WTC11 (cell line): ENCODE results near the gene RPL13. TPM values are rescaled to one million over a fixed set of nuclear protein-coding genes. Genes with fewer than 3 reads are reported as not detected.

Source experiments
- ATAC-seq: fragments of 200-7000 bp; cut with Tn5 transposase; 2 replicates; pipeline ENCODE4 v1.10.0; 2021; ENCODE audit warnings: mild to moderate bottlenecking, moderate library complexity
- CTCF ChIA-PET: fragments of 300-600 bp; sonication (Branson Sonifier 250); formaldehyde crosslinking; loops from one replicate; lab custom pipeline; 2021; ENCODE audit warnings: antibody characterized with exemption; lab: Charles Lee
- POLR2A ChIA-PET: fragments of 350-600 bp; sonication (Branson Sonifier 250); formaldehyde crosslinking; loops from one replicate; lab custom pipeline; 2021; ENCODE audit warnings: antibody characterized with exemption; lab: Charles Lee
- DNase-seq: peaks from one replicate; pipeline ENCODE4 v3.0.0; 2021; ENCODE audit warnings: low spot score
- H3K27ac Mint-ChIP-seq: 2 replicates; pipeline ENCODE4 v1.8.0; 2021; ENCODE audit warnings: mixed read lengths
- H3K27me3 Mint-ChIP-seq: 2 replicates; pipeline ENCODE4 v1.8.0; 2021; ENCODE audit warnings: low read depth, mild to moderate bottlenecking, moderate library complexity, mixed read lengths
- H3K36me3 Mint-ChIP-seq: 2 replicates; pipeline ENCODE4 v1.8.0; 2021; ENCODE audit warnings: mixed read lengths
- H3K4me1 Mint-ChIP-seq: 2 replicates; pipeline ENCODE4 v1.8.0; 2022; ENCODE audit warnings: mixed read lengths
- H3K4me3 Mint-ChIP-seq: 2 replicates; pipeline ENCODE4 v1.8.0; 2021; ENCODE audit warnings: mild to moderate bottlenecking, moderate library complexity, mixed read lengths
- H3K9me3 Mint-ChIP-seq: 2 replicates; pipeline ENCODE4 v1.8.0; 2021; ENCODE audit warnings: mixed read lengths
- ATF1 ChIP-seq: sonication (generic); formaldehyde crosslinking; IDR thresholded peaks from 2 replicates; pipeline ENCODE4 v1.8.1; 2023; ENCODE audit warnings: mild to moderate bottlenecking, moderate library complexity, missing genetic modification reagents
- ATF6 ChIP-seq: sonication (generic); formaldehyde crosslinking; IDR thresholded peaks from 2 replicates; pipeline ENCODE4 v1.8.1; 2023; ENCODE audit warnings: mild to moderate bottlenecking, missing genetic modification reagents
- CBFB ChIP-seq: sonication (generic); formaldehyde crosslinking; IDR thresholded peaks from 2 replicates; pipeline ENCODE4 v1.8.1; 2022; ENCODE audit warnings: mild to moderate bottlenecking, low read depth, missing genetic modification reagents
- CREM ChIP-seq: sonication (generic); formaldehyde crosslinking; IDR thresholded peaks from 2 replicates; pipeline ENCODE4 v1.8.1; 2022; ENCODE audit warnings: mild to moderate bottlenecking, missing genetic modification reagents, moderate library complexity
- E2F4 ChIP-seq: sonication (generic); formaldehyde crosslinking; IDR thresholded peaks from 2 replicates; pipeline ENCODE4 v1.8.1; 2022; ENCODE audit warnings: low read depth, mild to moderate bottlenecking, moderate library complexity, missing genetic modification reagents, borderline replicate concordance
- E2F5 ChIP-seq: sonication (generic); formaldehyde crosslinking; IDR thresholded peaks from 2 replicates; pipeline ENCODE4 v1.8.1; 2022; ENCODE audit warnings: mild to moderate bottlenecking, moderate library complexity, missing genetic modification reagents
- FOXJ3 ChIP-seq: sonication (generic); formaldehyde crosslinking; IDR thresholded peaks from 2 replicates; pipeline ENCODE4 v1.9.0; 2021; ENCODE audit warnings: missing genetic modification reagents, mild to moderate bottlenecking, borderline replicate concordance
- GTF2I ChIP-seq: fragments of 250-450 bp; sonication (Bioruptor Pico); conservative IDR thresholded peaks from 2 replicates; pipeline ENCODE4 v1.4.0; 2021; ENCODE audit warnings: mild to moderate bottlenecking
- HMGXB4 ChIP-seq: sonication (generic); formaldehyde crosslinking; IDR thresholded peaks from 2 replicates; pipeline ENCODE4 v1.8.1; 2023; ENCODE audit warnings: mild to moderate bottlenecking, moderate library complexity, missing genetic modification reagents
- MLX ChIP-seq: sonication (generic); formaldehyde crosslinking; IDR thresholded peaks from 2 replicates; pipeline ENCODE4 v1.8.1; 2023; ENCODE audit warnings: mild to moderate bottlenecking, missing genetic modification reagents, moderate library complexity
- MYBL2 ChIP-seq: sonication (generic); formaldehyde crosslinking; IDR thresholded peaks from 2 replicates; pipeline ENCODE4 v1.8.1; 2023; ENCODE audit warnings: mild to moderate bottlenecking, moderate library complexity, missing genetic modification reagents
- NFATC4 ChIP-seq: fragments of 250-450 bp; sonication (Bioruptor Pico); IDR thresholded peaks from 2 replicates; pipeline ENCODE4 v1.9.0; 2021; ENCODE audit warnings: mild to moderate bottlenecking
- NR1H2 ChIP-seq: sonication (generic); formaldehyde crosslinking; IDR thresholded peaks from 2 replicates; pipeline ENCODE4 v1.9.0; 2021; ENCODE audit warnings: mild to moderate bottlenecking, moderate library complexity, missing genetic modification reagents
- PRDM15 ChIP-seq: sonication (generic); formaldehyde crosslinking; IDR thresholded peaks from 2 replicates; pipeline ENCODE4 v1.8.0; 2022; ENCODE audit warnings: missing genetic modification reagents
- RELA ChIP-seq: sonication (generic); formaldehyde crosslinking; IDR thresholded peaks from 2 replicates; pipeline ENCODE4 v1.8.1; 2022; ENCODE audit warnings: missing genetic modification reagents, mild to moderate bottlenecking, borderline replicate concordance
- SMAD3 ChIP-seq: sonication (generic); formaldehyde crosslinking; IDR thresholded peaks from 2 replicates; pipeline ENCODE4 v1.8.0; 2022; ENCODE audit warnings: missing genetic modification reagents, mild to moderate bottlenecking, borderline replicate concordance
- SOX15 ChIP-seq: fragments of 250-450 bp; sonication (Bioruptor Pico); IDR thresholded peaks from 2 replicates; pipeline ENCODE4 v1.9.0; 2021; ENCODE audit warnings: mild to moderate bottlenecking
- SP1 ChIP-seq: sonication (generic); formaldehyde crosslinking; conservative IDR thresholded peaks from 2 replicates; pipeline ENCODE4 v1.8.1; 2022; ENCODE audit warnings: missing genetic modification reagents
- TEAD1 ChIP-seq: sonication (generic); formaldehyde crosslinking; IDR thresholded peaks from 2 replicates; pipeline ENCODE4 v1.8.0; 2022; ENCODE audit warnings: mild to moderate bottlenecking, missing genetic modification reagents
- TEAD4 ChIP-seq: sonication (generic); formaldehyde crosslinking; IDR thresholded peaks from 2 replicates; pipeline ENCODE4 v1.8.0; 2022; ENCODE audit warnings: mild to moderate bottlenecking, missing genetic modification reagents
- USF1 ChIP-seq: sonication (generic); formaldehyde crosslinking; IDR thresholded peaks from 2 replicates; pipeline ENCODE4 v1.8.0; 2022; ENCODE audit warnings: mild to moderate bottlenecking, missing genetic modification reagents
- ZBTB43 ChIP-seq: sonication (generic); formaldehyde crosslinking; IDR thresholded peaks from 2 replicates; pipeline ENCODE4 v1.8.1; 2023; ENCODE audit warnings: mild to moderate bottlenecking, missing genetic modification reagents
- ZNF263 ChIP-seq: sonication (generic); formaldehyde crosslinking; IDR thresholded peaks from 2 replicates; pipeline ENCODE4 v1.8.1; 2022; ENCODE audit warnings: low read depth, mild to moderate bottlenecking, moderate library complexity, missing genetic modification reagents
- ZSCAN18 ChIP-seq: fragments of 250-450 bp; sonication (Bioruptor Pico); IDR thresholded peaks from 2 replicates; pipeline ENCODE4 v2.1.2; 2022; ENCODE audit warnings: mild to moderate bottlenecking, moderate library complexity
- total RNA-seq: library from RNA; stranded (reverse); gene quantifications from 3 replicates; pipeline ENCODE4 v1.2.3, GENCODE V29; 2021

Gene RPL13
- total RNA-seq, 1 experiment from 2014 or later, result 2,631 TPM

GRCh38 chr16:89555265-89555664 lies 5.2 kb upstream of the RPL13 start:
- CTCF ChIA-PET, result no interaction called here
- no peak overlapping the region for H3K27ac Mint-ChIP-seq
- peaks cover 36% of the 10 kb centered on the region for H3K36me3 Mint-ChIP-seq
- H3K4me3 Mint-ChIP-seq, result no peak overlapping the region
- DNase-seq (no peak), ATAC-seq (no peak)
- POLR2A ChIA-PET, result interaction anchor here (0.7 kb wide), 1 partner anchor 175 kb away, joined by 4 read pairs; no protein-coding TSS in a partner anchor
- no peaks in the 10 kb centered on the region for H3K9me3 Mint-ChIP-seq
- no peaks in the 10 kb centered on the region; the same call in 1 of the 2 replicates for H3K27me3 Mint-ChIP-seq
- no peak for TF ChIP-seq ATF1 (CRISPR knock-in tag)
- no peak for TF ChIP-seq E2F4
- no peak for TF ChIP-seq FOXJ3 (CRISPR knock-in tag)
- no peak for TF ChIP-seq E2F5
- TF ChIP-seq ZNF263, result no peak
- TF ChIP-seq USF1, result no peak
- TF ChIP-seq GTF2I (CRISPR knock-in tag), result no peak
- no peak for TF ChIP-seq ZBTB43
- no peak for TF ChIP-seq CBFB
- TF ChIP-seq TEAD4, result no peak
- no peak for TF ChIP-seq CREM (CRISPR knock-in tag)
- TF ChIP-seq NR1H2 (CRISPR knock-in tag), result no peak
- no peak for TF ChIP-seq TEAD1 (CRISPR knock-in tag)
- no peak for TF ChIP-seq MLX (CRISPR knock-in tag)
- no peak for TF ChIP-seq SP1 (CRISPR knock-in tag)
- no peak for TF ChIP-seq SMAD3 (CRISPR knock-in tag)
- H3K4me1 Mint-ChIP-seq, result peaks cover 4% of the 10 kb centered on the region

GRCh38 chr16:89555780-89556179 lies 4.7 kb upstream of the RPL13 start:
- no peak overlapping the region; the same call in 1 of the 2 replicates for H3K27ac Mint-ChIP-seq
- no peak for ATAC-seq
- CTCF ChIA-PET, result no interaction called here
- TF ChIP-seq RELA (CRISPR knock-in tag) (no peak), NFATC4 (CRISPR knock-in tag) (no peak), ATF6 (CRISPR knock-in tag) (no peak), PRDM15 (CRISPR knock-in tag) (no peak), HMGXB4 (CRISPR knock-in tag) (no peak), MYBL2 (CRISPR knock-in tag) (no peak), ZSCAN18 (no peak), SOX15 (CRISPR knock-in tag) (no peak), FOXJ3 (CRISPR knock-in tag) (no peak)

More at GRCh38 chr16:89555780-89556179, 4.7 kb upstream of the RPL13 start:
- Mint-ChIP-seq H3K9me3 (no peaks in the 10 kb centered on the region), H3K27me3 (no peaks in the 10 kb centered on the region; the same call in 1 of the 2 replicates), H3K36me3 (peaks cover 34% of the 10 kb centered on the region), H3K4me3 (no peak overlapping the region), H3K4me1 (peaks cover 4% of the 10 kb centered on the region)
- POLR2A ChIA-PET, result no interaction called here
- DNase-seq, result no peak
